HepG2 (cell line): ENCODE results near the gene TESK1. TPM values are rescaled to one million over a fixed set of nuclear protein-coding genes. Genes with fewer than 3 reads are reported as not detected.
A peak's percentile ranks its signal among the peaks of the same experiment; 100 is the strongest.

Experiments
- ARNTL ChIP-seq: sonication (generic); formaldehyde crosslinking; IDR thresholded peaks from 2 replicates; pipeline ENCODE4 v1.4.0; 2020; ENCODE audit warnings: mild to moderate bottlenecking, missing genetic modification reagents
- PHF21A ChIP-seq: sonication (generic); formaldehyde crosslinking; IDR thresholded peaks from 2 replicates; pipeline ENCODE4 v1.5.0; 2020; ENCODE audit warnings: mild to moderate bottlenecking, missing genetic modification reagents
- ZNF232 ChIP-seq: sonication (generic); formaldehyde crosslinking; IDR thresholded peaks from 2 replicates; pipeline ENCODE4 v1.4.0; 2020; ENCODE audit warnings: missing genetic modification reagents, borderline replicate concordance
- ZNF3 ChIP-seq: IDR thresholded peaks from 2 replicates; pipeline ENCODE4 v1.7.0; 2017; ENCODE audit warnings: inconsistent platforms
- ZNF33B ChIP-seq: sonication (generic); formaldehyde crosslinking; IDR thresholded peaks from 2 replicates; pipeline ENCODE4 v1.5.1; 2020; ENCODE audit warnings: mild to moderate bottlenecking, missing genetic modification reagents
- ZNF781 ChIP-seq: sonication (generic); formaldehyde crosslinking; IDR thresholded peaks from 2 replicates; pipeline ENCODE4 v1.5.1; 2020; ENCODE audit warnings: borderline replicate concordance, mild to moderate bottlenecking, missing genetic modification reagents; ENCODE audit errors: not compliant biosample characterization
- ZSCAN25 ChIP-seq: sonication (generic); formaldehyde crosslinking; IDR thresholded peaks from 2 replicates; pipeline ENCODE4 v1.8.0; 2022; ENCODE audit warnings: mild to moderate bottlenecking, missing genetic modification reagents
- polyA plus RNA-seq, 8 experiments: library from polyadenylated mRNA; depleted of rRNA in 3 of 8; stranded (reverse) in 7 of 8; unstranded in 1 of 8; fragments of >200 nt; fragmentation: Illumina TruSeq in 4 of 8; extraction: Trizol in 4 of 8; gene quantifications; 2 replicates each; pipeline versions ENCODE4 v1.2.1 to v1.2.3, GENCODE V29; 2011 to 2016; ENCODE audit warnings: low read depth in 4 of 8, missing spikeins in 1 of 8, mixed read lengths in 1 of 8; ENCODE audit not compliant: insufficient read depth in 1 of 8
- total RNA-seq, 5 experiments: library from RNA; depleted of rRNA; stranded (reverse); fragments of >200 nt; fragmentation: Illumina TruSeq; extraction: Trizol; gene quantifications; 2 replicates each; pipeline ENCODE4 v1.2.3, GENCODE V29; 2016; ENCODE audit warnings: low read depth in 1 of 5
- TF ChIP-seq, protein P1 (sequence below), 2 experiments: fragments of 450-650 bp in 1 of 2; sonication (generic) in 1 of 2; formaldehyde crosslinking in 1 of 2; IDR thresholded peaks; 2 replicates each; pipeline versions ENCODE4 v1.6.1 to v1.8.0; 2016 to 2022; ENCODE audit warnings: antibody characterized with exemption in 1 of 2, mild to moderate bottlenecking in 1 of 2, missing genetic modification reagents in 1 of 2
- TF ChIP-seq, protein P2 (sequence below): sonication (generic); formaldehyde crosslinking; IDR thresholded peaks from 2 replicates; pipeline ENCODE4 v1.5.0; 2020; ENCODE audit warnings: mild to moderate bottlenecking, missing genetic modification reagents, borderline replicate concordance
- TF ChIP-seq, protein P3 (sequence below): sonication (generic); formaldehyde crosslinking; IDR thresholded peaks from 2 replicates; pipeline ENCODE4 v1.4.0; 2020; ENCODE audit warnings: missing genetic modification reagents
- TF ChIP-seq, protein P4 (sequence below): IDR thresholded peaks from 2 replicates; pipeline ENCODE4 v1.6.1; 2012; ENCODE audit warnings: inconsistent platforms

Gene TESK1
- total and polyA plus RNA-seq, 2 of the 13 experiments (the other 11 are each of a cell fraction or from before 2014, with no cell fraction given): 7.3 to 13.6 TPM

DNA sequence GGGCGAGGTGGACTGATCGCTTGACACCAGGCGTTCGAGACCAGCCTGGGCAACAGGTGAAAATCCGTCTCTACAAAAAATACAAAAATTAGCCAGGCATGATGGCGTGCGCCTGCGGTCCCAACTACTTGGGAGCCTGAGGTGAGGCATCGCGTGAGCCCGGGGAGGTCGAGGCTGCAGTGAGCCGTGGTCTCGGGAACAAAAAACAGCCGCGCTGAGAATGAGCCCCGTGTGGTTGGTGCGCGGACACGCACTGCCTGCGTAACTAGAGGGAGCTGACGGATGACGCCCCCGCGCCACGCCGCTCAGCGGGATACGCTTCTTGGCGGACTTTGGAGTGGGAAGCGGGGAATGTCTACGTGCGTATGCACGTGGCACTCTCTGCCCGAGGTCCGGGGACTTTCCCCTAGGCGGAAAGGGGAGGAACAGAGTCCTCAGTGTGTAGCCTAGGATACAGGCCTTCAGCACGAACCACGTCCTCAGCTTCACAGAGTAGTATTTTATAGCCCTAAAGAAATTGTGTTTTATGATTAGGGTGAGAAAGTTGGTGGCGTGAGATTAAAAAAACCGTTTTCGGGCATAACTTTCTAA is 52.6 kb downstream of the TESK1 start, which contains the start of gene RMRP (continued):
- TF ChIP-seq, protein P1, sequence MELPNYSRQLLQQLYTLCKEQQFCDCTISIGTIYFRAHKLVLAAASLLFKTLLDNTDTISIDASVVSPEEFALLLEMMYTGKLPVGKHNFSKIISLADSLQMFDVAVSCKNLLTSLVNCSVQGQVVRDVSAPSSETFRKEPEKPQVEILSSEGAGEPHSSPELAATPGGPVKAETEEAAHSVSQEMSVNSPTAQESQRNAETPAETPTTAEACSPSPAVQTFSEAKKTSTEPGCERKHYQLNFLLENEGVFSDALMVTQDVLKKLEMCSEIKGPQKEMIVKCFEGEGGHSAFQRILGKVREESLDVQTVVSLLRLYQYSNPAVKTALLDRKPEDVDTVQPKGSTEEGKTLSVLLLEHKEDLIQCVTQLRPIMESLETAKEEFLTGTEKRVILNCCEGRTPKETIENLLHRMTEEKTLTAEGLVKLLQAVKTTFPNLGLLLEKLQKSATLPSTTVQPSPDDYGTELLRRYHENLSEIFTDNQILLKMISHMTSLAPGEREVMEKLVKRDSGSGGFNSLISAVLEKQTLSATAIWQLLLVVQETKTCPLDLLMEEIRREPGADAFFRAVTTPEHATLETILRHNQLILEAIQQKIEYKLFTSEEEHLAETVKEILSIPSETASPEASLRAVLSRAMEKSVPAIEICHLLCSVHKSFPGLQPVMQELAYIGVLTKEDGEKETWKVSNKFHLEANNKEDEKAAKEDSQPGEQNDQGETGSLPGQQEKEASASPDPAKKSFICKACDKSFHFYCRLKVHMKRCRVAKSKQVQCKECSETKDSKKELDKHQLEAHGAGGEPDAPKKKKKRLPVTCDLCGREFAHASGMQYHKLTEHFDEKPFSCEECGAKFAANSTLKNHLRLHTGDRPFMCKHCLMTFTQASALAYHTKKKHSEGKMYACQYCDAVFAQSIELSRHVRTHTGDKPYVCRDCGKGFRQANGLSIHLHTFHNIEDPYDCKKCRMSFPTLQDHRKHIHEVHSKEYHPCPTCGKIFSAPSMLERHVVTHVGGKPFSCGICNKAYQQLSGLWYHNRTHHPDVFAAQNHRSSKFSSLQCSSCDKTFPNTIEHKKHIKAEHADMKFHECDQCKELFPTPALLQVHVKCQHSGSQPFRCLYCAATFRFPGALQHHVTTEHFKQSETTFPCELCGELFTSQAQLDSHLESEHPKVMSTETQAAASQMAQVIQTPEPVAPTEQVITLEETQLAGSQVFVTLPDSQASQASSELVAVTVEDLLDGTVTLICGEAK (IDR thresholded peaks at IDR 0.05): no peak
- TF ChIP-seq, protein P1 (CRISPR knock-in tag; IDR thresholded peaks at IDR 0.05): peak; percentile 93
- TF ChIP-seq, protein P2, sequence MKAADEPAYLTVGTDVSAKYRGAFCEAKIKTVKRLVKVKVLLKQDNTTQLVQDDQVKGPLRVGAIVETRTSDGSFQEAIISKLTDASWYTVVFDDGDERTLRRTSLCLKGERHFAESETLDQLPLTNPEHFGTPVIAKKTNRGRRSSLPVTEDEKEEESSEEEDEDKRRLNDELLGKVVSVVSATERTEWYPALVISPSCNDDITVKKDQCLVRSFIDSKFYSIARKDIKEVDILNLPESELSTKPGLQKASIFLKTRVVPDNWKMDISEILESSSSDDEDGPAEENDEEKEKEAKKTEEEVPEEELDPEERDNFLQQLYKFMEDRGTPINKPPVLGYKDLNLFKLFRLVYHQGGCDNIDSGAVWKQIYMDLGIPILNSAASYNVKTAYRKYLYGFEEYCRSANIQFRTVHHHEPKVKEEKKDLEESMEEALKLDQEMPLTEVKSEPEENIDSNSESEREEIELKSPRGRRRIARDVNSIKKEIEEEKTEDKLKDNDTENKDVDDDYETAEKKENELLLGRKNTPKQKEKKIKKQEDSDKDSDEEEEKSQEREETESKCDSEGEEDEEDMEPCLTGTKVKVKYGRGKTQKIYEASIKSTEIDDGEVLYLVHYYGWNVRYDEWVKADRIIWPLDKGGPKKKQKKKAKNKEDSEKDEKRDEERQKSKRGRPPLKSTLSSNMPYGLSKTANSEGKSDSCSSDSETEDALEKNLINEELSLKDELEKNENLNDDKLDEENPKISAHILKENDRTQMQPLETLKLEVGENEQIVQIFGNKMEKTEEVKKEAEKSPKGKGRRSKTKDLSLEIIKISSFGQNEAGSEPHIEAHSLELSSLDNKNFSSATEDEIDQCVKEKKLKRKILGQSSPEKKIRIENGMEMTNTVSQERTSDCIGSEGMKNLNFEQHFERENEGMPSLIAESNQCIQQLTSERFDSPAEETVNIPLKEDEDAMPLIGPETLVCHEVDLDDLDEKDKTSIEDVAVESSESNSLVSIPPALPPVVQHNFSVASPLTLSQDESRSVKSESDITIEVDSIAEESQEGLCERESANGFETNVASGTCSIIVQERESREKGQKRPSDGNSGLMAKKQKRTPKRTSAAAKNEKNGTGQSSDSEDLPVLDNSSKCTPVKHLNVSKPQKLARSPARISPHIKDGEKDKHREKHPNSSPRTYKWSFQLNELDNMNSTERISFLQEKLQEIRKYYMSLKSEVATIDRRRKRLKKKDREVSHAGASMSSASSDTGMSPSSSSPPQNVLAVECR (CRISPR knock-in tag): peak; percentile 86; the same call in 1 of the 2 replicates
- TF ChIP-seq ZNF3 (CRISPR knock-in tag): 0 out of 2 replicates have a peak, but pooled peaks have one; percentile 38
- TF ChIP-seq PHF21A (CRISPR knock-in tag): peak; percentile 94
- TF ChIP-seq ZNF232 (CRISPR knock-in tag): peak; percentile 93
- peak; percentile 82; the same call in 1 of the 2 replicates for TF ChIP-seq ZSCAN25 (CRISPR knock-in tag)
- TF ChIP-seq, protein P3, sequence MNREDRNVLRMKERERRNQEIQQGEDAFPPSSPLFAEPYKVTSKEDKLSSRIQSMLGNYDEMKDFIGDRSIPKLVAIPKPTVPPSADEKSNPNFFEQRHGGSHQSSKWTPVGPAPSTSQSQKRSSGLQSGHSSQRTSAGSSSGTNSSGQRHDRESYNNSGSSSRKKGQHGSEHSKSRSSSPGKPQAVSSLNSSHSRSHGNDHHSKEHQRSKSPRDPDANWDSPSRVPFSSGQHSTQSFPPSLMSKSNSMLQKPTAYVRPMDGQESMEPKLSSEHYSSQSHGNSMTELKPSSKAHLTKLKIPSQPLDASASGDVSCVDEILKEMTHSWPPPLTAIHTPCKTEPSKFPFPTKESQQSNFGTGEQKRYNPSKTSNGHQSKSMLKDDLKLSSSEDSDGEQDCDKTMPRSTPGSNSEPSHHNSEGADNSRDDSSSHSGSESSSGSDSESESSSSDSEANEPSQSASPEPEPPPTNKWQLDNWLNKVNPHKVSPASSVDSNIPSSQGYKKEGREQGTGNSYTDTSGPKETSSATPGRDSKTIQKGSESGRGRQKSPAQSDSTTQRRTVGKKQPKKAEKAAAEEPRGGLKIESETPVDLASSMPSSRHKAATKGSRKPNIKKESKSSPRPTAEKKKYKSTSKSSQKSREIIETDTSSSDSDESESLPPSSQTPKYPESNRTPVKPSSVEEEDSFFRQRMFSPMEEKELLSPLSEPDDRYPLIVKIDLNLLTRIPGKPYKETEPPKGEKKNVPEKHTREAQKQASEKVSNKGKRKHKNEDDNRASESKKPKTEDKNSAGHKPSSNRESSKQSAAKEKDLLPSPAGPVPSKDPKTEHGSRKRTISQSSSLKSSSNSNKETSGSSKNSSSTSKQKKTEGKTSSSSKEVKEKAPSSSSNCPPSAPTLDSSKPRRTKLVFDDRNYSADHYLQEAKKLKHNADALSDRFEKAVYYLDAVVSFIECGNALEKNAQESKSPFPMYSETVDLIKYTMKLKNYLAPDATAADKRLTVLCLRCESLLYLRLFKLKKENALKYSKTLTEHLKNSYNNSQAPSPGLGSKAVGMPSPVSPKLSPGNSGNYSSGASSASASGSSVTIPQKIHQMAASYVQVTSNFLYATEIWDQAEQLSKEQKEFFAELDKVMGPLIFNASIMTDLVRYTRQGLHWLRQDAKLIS: no peak
- peak; percentile 55; the same call in 1 of the 2 replicates for TF ChIP-seq ZNF33B (CRISPR knock-in tag)
- TF ChIP-seq ZNF781 (CRISPR knock-in tag): no peak
- TF ChIP-seq ARNTL (CRISPR knock-in tag): peak; percentile 98
- TF ChIP-seq, protein P4, sequence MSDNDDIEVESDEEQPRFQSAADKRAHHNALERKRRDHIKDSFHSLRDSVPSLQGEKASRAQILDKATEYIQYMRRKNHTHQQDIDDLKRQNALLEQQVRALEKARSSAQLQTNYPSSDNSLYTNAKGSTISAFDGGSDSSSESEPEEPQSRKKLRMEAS: peak; percentile 99
